Effector CD8-positive, alpha-beta T cell (primary cell): Measurements from ENCODE around the gene PARD3B.
"Not testable (repeated sequence)": the region's sequence is repeated elsewhere in the genome, so short reads cannot be mapped to it uniquely, and the experiment has no call there.

ENCODE experiments used
- DNase-seq: peaks from one replicate; lab custom pipeline; 2025; lab: John Stamatoyannopoulos, UW

Gene PARD3B

DNA sequence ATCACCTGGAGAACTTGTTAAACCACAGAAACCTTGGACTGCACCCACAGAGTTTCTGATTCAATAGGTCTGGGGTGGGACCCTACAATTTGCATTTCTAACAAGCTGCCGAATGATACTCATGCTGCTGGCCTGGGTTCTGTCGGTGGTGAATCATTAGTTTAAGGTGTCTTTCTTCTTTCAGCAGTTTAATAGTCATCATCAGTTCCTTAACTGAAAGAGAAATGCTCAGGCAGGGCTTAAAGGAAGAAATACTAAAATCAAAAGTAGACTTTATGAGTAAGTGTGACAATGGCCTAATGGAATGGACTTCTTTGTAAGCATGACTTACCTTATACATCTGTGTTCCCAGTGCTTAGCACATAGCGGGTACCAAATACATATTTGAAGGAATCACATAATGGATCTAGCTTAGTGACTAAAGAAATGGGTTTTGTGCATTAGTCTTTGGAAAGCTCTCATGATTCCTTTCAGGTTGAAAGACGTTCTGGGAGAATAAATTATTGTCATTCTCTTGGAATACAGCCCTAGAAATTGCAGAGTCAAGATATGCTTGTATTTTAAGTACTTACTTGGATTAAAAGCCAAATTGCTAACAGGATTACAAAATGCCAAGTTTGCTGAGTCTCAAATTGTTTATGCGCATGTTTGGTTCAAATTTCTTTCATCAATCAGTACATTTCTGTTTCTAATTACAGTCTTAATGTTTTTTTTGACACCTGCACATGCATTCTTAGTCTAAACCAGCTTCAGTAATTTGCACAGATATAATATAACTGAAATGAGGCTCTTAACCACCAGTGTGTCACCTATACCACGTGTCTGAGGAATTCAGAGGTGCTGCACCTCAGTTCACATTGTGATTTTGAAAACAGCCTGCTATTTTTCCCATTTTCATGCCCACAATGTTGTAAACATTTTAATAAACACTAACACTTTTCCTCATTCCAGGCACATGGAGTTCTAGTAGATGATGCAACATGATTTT is 916.7 kb downstream of the PARD3B start:
- DNase-seq = no peak

DNA sequence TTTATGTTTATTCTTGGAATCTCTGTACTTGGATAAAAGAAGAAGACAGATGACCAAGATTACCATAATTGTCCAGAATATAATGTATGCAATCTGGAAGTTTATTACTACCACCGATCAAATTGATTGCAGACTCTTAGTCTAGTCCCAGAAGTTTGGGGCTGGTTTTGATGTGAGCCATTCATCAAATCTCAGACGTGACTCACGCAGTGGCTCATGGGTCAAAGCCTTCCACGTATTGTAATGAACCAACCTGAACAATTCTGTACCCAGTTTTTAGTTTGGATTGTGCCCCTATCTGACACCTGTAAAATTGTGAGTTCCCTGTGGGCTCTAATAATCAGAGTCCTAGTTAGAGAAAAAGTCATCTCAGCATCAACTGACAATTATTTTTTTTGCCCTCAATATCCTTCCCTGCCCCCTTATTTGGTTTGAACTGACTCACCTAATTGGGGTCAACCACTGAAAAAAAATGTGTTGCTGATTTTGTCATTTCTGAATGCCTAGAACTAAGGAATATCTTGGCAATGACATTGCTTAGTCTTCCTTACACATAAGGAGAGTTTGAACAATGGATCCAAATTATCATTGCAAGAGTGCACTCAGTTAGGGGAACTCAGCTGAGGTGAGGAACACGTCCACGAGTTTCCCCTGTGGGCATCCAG is 917.5 kb downstream of the PARD3B start:
- DNase-seq = no peak

DNA sequence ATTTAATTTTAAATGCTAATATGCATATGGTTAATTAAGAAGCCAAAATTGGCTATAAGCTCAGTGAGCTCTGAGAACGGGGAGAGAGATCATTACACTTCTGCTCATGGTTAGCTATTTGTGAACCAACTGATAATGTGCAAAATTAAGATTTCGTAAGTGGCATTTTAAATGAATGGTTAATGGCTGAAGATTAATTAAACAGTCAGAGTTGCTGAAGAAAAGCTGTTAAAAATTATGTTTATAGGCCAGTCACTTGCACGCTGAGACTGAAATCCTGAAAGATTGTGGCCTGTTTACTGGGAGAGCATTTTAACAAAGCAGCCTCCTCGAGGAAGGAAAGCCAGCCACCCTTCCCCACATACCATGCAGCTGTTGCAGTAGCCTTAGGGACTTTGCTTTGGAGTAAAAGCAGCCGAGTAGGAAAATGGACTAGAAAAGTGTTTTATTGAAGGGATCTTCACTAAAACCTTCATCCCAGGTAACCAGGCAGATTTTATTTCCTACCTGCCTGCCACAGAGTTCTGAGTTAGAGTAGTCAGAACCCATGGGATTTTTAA is 918.3 kb downstream of the PARD3B start:
- no peak for DNase-seq

DNA sequence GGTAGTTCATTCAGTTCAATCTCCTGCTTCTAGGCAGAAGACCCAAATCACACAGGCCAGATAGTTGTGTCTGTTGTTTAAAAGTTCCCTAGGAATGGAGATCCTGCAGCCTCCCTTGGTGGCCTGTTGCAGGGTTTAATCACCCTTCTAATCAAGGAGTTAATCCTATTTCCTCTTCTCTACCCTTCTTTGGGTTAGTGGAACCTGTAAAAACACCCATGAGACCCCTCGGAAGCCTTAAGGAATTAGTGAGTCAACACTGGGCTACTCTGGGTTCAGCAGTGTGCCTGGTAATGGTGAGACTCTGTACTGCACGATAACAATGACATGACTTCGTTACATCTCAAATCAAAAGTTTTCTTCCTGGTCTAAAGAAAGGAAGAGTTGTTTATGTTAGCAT is 919.4 kb downstream of the PARD3B start:
- DNase-seq = no peak

DNA sequence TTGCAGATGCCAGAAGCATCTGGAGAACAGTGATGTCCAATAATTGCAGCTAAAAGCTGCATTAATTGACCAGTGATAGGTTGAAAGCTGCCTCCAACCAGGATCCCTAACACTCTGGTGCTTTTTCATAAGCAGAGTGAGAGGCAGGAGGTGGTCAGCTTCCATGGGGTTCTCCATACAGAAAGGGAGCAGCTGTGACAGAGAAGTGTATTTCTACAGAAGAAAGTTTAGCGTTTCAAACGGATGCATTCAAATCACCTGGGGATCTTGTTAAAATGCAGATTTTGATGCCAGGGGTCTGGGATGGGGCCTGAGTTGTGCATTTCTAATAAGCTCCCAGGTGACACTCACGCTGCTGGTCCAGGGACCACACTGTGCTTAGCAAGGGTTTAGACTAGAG is 920.5 kb downstream of the PARD3B start:
- DNase-seq = no peak

DNA sequence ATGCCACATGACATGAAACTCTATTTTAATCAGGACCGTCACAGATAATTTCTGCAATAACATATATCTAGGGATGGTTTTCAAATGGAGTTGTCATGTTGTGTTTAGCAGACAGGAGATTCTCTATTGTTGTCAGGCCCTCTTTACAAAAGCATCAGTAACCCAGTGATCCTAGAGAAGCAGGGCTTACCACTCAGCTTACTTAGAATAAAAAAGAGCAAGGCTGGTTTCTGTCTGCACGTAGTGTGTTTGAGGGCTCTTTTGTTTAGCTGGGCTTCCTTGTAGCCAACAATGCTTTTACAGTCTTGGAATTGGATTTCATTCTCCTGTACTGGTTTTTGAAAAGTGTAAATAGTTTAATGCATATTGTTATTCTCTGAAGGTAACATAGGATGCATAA is 926.5 kb downstream of the PARD3B start:
- DNase-seq = no peak

DNA sequence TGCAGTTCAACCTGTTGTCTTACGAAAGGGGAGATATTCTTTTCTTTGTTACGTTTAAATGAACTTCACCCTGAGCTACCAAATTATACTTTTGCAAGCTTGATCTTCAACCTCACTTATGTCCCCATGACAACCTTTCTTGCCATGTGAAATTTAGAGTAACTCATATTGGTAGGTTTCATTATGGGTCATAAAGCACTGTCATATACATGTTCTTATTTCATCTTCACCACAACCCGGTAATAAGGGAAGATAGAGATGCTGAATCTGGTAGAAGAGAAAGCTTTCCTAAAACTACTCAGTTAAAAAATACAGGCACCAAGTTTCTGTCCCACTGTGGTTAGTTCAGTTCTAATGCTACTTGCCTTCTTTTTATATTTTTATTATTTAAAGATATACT is 928.5 kb downstream of the PARD3B start:
- DNase-seq = no peak

DNA sequence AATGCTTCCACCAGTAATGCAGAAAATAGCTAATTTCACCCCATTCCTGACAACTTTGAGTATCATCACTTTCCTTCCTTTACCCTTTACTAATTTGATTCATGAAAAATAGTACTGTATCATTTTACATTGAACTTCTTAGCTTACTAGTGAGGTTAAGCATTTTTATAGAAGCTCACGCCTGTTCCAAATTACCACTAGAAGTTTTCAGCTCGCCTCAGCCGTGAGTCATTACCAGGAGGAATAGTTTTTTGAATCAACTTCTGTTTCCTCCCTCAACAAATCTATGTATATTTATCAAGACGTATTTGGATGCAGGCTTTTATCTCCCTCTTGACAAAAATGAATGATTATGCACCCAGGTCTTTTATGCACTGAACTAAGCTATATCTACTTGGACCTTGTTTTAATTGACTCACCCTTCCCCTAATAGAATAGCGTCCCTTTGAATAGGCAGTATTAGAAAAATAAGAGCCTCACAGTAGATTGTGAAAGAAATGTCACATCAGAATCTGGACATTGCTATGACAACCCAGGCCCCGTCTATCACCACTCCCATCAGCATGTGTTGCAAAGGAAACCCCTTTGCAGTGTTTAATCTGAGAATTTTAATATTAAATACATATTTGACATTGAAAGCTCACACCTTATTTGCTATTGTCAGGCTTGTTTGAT is 929.6 kb downstream of the PARD3B start:
- DNase-seq = no peak

DNA sequence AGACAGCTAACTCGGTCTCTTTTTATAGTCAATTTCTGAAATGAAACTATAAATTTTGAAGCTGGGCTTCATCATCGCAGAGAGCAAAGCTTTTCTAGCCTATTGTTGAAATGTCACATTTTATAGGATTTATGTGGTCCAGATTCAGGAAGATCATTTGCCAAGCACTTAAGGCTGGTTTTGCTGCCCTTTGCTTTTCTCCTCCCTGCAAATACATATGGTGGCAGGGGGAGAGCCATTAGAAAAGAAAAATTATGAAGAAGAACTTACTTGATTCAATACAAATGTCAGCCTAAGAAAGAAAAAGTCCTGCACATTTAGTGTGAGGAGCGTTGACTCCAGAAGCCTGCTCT is 930.1 kb downstream of the PARD3B start:
- DNase-seq = no peak

DNA sequence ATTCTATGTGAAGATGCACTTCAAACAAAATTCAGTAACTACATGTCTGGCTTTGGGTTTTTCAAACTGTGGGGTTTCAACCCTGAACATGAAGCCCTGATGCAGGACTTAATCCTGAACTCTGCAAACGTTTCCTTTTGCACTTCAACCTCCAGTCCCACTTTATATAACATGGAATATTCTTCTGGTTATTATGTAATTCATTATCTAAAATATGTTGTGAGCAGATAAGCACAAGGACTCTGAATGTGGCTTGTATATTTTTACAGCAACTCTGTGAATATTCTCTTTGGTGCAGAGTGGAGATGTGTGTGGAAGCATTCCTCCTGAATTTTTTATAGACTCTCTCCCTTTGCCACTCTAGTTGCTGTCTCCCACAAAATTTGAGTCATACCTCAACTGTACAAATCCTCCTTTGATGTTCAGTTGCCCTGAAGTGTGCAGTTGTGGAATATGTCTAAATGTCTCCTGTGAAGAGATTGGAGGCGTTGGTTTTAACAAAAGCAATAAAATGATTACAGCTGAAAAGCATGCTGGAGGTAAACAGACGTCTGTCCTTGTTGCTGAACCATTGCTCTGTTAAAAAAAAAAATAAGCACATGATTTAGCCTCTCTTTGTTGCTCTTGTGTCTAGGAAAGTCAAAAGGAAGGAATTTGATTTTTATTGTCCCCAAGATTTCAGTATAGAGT is 931.9 kb downstream of the PARD3B start:
- no peak for DNase-seq

DNA sequence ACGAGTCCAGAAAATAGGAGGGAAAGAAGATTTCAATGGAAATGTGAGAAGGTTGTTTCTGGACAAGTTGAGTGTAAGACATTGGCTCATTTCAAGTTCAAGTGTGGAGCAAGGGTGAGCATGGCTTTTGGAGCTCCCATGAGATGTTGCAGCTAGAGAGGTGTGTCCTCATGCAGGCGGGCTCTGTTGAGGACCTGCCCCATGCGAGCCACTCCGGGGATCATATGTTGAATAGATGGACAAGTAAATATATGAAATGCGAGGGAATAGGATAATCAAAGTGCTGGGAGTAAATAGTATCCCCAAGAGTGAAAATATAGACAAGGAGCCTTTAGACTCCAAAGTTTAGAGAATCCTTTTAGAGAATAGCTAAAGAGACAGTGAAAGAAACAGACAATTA is 936.6 kb downstream of the PARD3B start:
- no peak for DNase-seq

DNA sequence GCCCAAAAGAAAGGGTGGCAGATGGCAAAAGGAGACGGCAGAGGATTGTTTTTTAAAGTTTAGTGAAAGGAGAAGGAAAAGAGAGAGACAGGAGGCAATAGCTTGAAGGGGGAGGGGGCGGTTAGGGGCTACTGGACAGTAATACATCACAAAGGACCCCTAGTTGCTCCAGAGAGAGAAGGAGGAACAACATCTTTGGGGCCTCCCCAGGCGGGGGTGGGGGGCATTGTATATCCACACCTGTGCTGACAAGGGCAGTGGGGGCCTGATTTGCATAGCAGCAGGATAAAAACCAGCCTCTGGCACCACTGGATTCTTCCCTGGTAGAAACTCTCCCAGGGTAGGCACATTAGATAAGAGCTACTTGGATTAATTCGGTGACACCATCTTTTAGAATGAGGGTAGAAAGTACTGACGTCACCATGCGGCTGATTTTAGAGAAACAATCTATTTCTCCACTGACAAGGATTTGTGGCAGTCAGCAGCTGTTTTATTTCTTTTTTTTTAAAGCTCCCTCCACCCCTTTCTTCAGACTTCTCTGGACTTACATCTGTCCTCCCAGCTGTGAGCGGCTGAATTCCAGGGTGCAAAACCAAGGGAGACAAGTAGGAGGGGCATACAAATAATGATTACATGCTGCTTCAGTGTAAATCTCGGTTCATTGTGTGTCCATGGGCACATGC is 937.3 kb downstream of the PARD3B start:
- DNase-seq = no peak

DNA sequence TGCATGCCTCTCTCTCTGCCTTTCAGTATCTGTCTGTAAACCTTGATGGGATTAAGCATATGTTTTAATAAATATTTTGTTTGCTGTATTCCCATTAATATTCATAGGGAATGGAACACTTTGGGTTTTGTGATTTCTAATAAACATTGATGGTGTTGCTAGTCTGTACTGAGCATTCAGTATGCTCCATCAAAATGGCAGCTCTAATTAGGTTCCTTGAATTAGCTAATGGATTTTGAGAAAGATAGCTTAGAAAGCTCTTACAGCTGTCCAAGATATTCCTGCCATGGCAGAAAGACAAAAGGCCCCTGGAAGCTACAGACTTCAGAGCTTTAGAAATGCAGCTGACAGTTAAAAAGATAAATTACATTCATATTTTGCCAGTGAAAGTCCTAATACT is 937.8 kb downstream of the PARD3B start:
- no peak for DNase-seq

DNA sequence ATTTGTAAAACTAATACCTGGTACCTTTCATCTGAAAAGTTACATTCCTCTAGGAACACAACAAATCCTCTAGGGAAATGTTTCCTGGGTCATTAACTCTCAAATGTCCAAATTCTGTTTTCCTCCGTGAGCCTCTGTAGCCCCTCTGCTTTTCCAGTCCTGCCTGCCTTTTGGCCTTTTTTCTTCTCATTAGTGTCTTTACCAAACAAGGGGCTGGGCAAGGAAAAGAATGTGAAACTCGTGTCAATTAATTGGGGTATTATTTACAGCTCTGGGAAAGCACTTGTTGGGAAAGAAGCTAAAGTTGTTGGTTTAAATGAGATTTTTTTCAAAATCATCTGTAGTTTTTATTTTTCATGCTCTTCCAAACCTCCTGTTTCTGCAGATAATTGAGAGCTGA is 938.9 kb downstream of the PARD3B start:
- DNase-seq = no peak

DNA sequence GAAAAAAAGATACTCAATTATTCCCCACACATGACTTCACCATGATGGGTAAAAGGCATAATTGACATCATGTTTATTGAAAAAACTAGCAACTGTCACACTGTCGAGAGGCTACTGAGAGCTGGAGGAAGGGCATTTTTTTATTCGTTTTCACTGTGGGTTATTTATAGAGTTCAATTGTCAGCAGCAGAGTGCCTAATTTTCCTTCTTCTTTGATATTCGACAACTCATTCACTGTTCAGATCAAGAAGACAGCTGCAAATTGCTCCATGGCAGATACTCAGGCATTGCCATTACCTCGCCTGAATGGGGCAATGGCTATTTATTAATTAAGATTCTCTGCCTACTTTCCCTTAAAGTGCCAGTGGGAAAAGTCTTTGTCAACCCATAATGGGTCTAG is 939.5 kb downstream of the PARD3B start:
- no peak for DNase-seq

DNA sequence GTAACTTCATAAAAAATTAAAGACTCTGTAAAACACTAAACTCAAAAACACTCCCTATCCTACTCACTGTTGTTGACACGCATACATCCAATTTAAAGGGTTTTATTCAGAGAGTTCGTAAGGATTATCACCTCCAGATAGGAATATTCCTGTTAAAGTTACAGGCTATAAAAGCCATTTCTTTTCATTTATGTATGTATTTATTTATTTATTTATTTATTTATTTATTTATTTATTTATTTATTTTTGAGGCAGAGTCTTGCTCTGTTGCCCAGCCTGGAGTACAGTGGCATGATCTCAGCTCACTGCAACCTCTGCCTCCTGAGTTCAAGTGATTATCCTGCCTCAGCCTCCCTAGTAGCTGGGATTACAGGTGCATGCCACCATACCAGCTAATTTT is 948.3 kb downstream of the PARD3B start:
- DNase-seq = not testable (repeated sequence)

DNA sequence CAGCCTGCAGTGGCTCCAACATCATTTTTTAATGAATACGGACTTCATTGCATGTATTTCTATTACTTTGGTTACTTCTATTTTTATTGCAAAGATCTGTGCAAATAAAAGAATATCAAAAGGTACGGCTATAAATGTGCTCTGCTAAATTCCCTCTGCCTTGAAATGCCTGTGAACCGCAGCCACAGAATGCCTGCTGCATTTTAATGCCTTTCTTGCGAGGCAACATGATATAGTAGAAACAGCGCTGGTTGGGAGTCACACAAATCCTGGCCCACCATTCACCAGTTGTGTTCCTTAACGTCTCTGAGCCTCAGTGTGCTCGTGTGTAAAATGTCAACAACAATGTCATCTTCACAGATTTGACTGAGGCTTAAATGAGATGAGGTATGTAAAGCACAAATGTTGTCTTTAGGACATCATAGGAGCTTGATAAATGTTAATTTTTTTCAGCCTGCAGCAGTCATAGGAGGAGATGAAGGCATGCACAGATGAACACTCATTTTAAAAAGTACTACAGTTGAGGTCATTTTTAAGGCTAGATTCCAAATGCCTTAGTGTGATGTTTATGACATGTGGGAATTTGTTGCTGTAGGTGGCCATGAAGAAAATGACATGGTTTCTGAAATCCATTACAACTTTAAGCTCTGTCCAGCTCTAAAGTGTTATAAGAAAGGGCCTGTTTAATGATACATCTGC is 949.4 kb downstream of the PARD3B start:
- DNase-seq = no peak

DNA sequence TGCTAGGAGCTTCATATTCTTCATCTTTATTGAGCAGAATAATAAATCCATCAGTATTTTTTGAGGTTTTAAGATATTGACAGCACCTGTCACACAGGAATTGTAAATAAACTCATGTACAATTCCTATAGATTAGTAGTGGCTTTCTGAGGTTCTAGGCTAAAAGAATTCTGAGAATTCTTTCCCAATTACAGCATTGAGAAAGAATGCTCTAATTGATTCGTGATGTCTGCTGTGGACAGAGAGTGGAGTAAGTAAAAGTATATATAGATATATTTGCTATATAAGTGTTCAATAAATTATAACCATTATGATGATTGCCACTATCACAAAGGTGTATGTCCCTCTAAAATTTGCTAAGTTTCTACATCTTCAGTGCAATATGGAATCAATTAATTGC is 950.5 kb downstream of the PARD3B start:
- DNase-seq = no peak

DNA sequence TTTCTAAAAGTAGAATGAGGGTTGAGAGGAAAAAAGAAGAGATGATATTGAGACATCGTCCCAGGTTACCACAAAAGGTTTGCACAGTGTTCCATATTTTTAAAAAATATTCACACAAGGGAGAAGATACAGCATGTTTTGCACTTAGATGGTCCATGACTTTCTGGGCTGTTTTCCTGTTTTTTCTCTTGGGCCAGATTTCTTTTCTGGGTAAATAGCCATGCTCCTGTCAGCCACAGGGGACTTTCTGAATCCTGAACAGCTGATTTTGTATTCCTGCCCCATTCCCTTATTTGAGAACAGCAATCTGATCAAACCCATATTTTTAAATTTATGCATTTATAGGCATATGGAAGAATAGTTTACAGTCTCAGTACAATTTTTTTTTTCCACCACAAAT is 951.1 kb downstream of the PARD3B start:
- DNase-seq = no peak

DNA sequence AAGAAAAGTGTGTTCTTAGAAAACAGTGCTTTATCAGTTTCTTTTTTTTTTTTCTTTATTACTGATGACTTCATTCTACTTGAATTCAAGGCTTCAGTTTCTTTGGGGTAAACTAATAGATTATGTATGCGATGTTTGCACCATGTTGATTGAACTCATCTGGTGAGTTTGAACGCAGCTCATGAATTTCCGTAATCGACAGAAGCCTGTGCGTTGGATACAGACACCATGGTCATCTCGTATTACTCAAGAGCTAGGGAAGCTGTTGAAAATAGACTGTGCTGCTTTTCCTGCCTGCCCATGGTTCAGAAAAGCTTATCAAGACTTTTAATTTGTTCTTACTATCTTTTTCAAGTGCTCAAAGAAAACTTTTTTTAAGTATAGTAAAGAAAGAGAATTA is 951.5 kb downstream of the PARD3B start:
- no peak for DNase-seq

DNA sequence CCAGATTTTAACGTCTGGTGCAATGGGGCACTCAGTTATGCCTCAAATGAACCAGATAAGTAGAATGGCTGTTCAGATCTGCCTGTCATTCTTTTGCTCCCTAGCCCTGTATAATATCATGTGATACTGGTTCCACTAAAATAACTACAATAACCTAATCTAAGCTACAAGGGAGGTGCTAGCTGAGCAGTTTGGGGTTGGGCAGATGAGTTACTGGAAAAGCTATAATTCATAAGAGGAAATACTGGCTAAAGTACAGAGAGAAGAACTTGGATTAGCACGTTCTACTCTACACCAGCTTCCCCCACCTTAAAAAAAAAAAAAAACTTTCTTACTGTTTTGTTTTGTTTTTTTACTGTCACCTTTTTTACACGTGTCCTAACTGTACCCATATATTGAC is 953.7 kb downstream of the PARD3B start:
- DNase-seq = no peak
